Tibial nerve (tissue), 4 donors: ENCODE results near the gene LIPH.
"Not testable (repeated sequence)": the region's sequence is repeated elsewhere in the genome, so short reads cannot be mapped to it uniquely, and the experiment has no call there.

Experiments
- CTCF ChIP-seq, 5 experiments: fragments of 200-600 bp in 3 of 5; fragments of 450-650 bp in 2 of 5; sonication (generic) in 3 of 5; IDR thresholded peaks; one replicate each; pipeline ENCODE4 v1.5.1; 2016 to 2019; ENCODE audit warnings: antibody characterized with exemption in 5 of 5, mild to moderate bottlenecking in 3 of 5, moderate library complexity in 2 of 5
- EP300 ChIP-seq, 2 donors: sonication (generic); formaldehyde crosslinking; IDR thresholded peaks; one replicate each; pipeline ENCODE4 v1.6.1; 2017; ENCODE audit warnings: antibody characterized with exemption in 2 of 2, mild to moderate bottlenecking in 1 of 2

DNA sequence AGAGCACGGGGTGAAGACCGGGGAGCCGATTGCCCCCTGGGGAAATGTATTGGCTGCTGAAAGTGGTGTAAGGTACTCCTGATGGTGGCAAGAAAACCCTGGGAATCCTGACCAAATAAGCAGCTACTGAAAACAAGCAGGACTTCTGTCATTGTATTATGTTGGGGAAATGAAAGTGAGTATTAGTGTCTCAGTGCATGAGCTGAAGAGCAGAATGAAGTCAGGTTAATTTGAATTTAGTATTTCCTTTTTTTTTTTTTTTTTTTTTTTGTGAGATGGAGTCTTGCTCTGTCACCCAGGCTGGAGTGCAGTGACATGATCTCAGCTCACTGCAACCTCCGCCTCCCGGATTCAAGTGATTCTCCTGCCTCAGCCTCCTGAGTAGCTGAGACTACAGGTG lies 86.3 kb downstream of the LIPH start:
- not testable (repeated sequence) for TF ChIP-seq CTCF, EP300 (IDR thresholded peaks at IDR 0.05)
